Glomerular visceral epithelial cell (primary cell): ENCODE data around the gene CDPF1.

Experiments used
- DNase-seq: peaks from one replicate; pipeline ENCODE4 v3.0.0-alpha.2; 2016; ENCODE audit errors: extremely low spot score

The CDPF1 gene

GRCh38 chr22:46256358-46256958 is 6.4 kb upstream of the CDPF1 start:
- DNase-seq = peak; percentile 20

GRCh38 chr22:46251816-46252380 is 1.8 kb upstream of the CDPF1 start:
- no peak for DNase-seq

- no peak for DNase-seq
Observed at GRCh38 chr22:46251266-46251665, 1.2 kb upstream of the CDPF1 start.

GRCh38 chr22:46250783-46251125 is 661 bp upstream of the CDPF1 start:
- no peak for DNase-seq

GRCh38 chr22:46247443-46247975 is 2.6 kb downstream of the CDPF1 start:
- no peak for DNase-seq

- DNase-seq = no peak
Observed at GRCh38 chr22:46246178-46246577, 3.9 kb downstream of the CDPF1 start.

- DNase-seq = no peak
Observed at GRCh38 chr22:46245511-46245910, 4.6 kb downstream of the CDPF1 start.

- no peak for DNase-seq
Observed at GRCh38 chr22:46244771-46245170, 5.3 kb downstream of the CDPF1 start.

GRCh38 chr22:46242076-46242475 is 8.0 kb downstream of the CDPF1 start:
- no peak for DNase-seq

GRCh38 chr22:46241396-46242007 is 8.6 kb downstream of the CDPF1 start:
- no peak for DNase-seq

GRCh38 chr22:46240907-46241306 is 9.2 kb downstream of the CDPF1 start:
- DNase-seq = no peak

GRCh38 chr22:46240506-46240905 is 9.6 kb downstream of the CDPF1 start:
- no peak for DNase-seq

- DNase-seq = no peak
Observed at GRCh38 chr22:46240073-46240472, 10.0 kb downstream of the CDPF1 start.

GRCh38 chr22:46239261-46240048 is 10.6 kb downstream of the CDPF1 start:
- no peak for DNase-seq

- DNase-seq = no peak
Observed at GRCh38 chr22:46238541-46238940, 11.6 kb downstream of the CDPF1 start.

- no peak for DNase-seq
Observed at GRCh38 chr22:46237453-46238124, 12.5 kb downstream of the CDPF1 start.

- no peak for DNase-seq
Observed at GRCh38 chr22:46234969-46235368, 15.1 kb downstream of the CDPF1 start.

GRCh38 chr22:46233231-46233630 is 16.9 kb downstream of the CDPF1 start:
- DNase-seq = peak; percentile 13

- no peak for DNase-seq
Observed at GRCh38 chr22:46230262-46230901, 19.7 kb downstream of the CDPF1 start.

- no peak for DNase-seq
Observed at GRCh38 chr22:46229701-46230100, 20.4 kb downstream of the CDPF1 start.

GRCh38 chr22:46226577-46226976 is 23.5 kb downstream of the CDPF1 start:
- no peak for DNase-seq

- DNase-seq = no peak
Observed at GRCh38 chr22:46225631-46226030, 24.5 kb downstream of the CDPF1 start.
